Activated T-cell treated with anti-CD3 and anti-CD28 coated beads, Interleukin-2, amount 50 U/mL, for 1 hour (primary cell): ENCODE measurements around the gene HERPUD1.
"Not testable (repeated sequence)": the region's sequence is repeated elsewhere in the genome, so short reads cannot be mapped to it uniquely, and the experiment has no call there.

ENCODE experiments used
- DNase-seq: peaks from one replicate; pipeline ENCODE4 v3.0.0-alpha.2; 2020

The HERPUD1 gene

GRCh38 chr16:56931892-56932720 is at the start of gene HERPUD1:
Gene HERPUD1 (plus strand): TSS chr16:56932142. CDS start chr16:56932245, 103 bp downstream.
- peak; percentile 99 for DNase-seq

- no peak for DNase-seq
Observed at GRCh38 chr16:56883586-56883985, 48.4 kb upstream of the HERPUD1 start.

GRCh38 chr16:56884026-56884582 is 47.8 kb upstream of the HERPUD1 start:
- no peak for DNase-seq

DNA sequence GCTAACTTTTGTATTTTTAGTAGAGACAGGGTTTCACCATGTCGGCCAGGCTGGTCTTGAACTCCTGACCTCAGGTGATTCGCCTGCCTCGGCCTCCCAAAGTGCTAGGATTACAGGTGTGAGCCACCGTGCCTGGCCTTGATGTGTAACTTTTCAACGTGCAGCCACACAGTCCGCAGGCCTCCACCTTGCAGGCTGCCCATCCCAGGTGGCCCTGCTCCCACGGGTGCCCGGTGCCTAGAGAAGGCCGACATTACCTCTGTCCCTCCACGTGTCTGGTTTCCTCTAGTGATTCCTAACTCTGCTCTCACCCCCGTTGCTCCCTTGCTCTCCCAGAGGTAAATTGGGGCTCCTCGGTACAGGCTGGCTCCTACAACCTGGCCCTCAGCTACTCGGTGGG is 47.0 kb upstream of the HERPUD1 start:
- not testable (repeated sequence) for DNase-seq

DNA sequence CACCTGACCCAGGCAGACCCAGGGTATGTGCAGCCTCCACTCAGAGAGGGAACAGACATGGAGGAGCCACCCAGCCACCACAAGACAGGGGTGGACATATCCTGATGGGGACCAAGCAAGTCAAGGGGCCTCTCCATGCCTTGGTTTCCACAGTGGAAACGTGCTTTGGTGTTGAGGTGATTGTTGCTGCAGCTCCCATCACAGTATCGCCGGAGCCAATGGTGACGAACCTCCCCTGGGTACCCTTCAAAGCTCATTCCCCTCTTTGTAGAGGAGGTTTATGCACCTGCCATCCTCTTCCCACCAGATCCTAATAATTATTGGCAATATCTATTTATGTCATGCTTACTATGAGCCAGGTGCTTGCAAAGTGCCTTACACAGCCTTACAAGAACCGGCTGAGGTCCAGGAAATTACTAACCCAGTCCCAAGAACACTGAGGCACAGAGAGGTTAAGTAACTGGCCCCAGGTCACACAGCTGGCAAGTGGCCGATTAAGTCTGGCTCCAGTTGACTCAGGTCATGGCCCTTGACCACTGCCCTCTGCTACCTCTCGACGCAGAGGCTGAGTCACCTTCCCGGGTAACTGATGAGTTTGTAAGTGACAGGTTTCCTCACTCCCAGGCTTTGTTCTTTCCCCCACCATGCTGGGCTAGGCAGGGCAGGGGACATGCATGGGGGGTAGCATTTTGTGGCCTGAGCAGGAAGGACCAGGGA is 46.3 kb upstream of the HERPUD1 start:
- no peak for DNase-seq

GRCh38 chr16:56886296-56886695 is 45.6 kb upstream of the HERPUD1 start:
- DNase-seq: no peak

GRCh38 chr16:56886826-56887225 is 45.1 kb upstream of the HERPUD1 start:
- no peak for DNase-seq

DNA sequence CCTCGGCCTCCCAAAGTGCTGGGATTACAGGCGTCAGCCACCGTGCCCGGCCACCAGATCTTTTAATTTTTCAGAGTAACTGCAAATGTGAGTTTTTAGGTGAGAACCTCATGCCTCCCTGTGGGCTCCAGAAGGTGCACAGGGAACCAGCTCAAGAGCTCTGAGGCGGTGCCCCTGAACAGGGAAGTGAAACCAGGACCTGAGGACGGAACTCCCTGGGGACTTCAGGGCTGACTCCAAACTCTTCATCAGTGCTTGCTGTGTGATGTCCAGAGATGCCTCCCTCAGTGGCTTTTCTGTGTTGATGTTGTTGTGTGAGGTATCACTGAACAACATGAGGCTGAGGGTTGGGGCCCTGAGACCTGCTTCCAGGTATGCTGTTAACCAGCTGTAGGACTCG is 43.1 kb upstream of the HERPUD1 start:
- DNase-seq: no peak

DNA sequence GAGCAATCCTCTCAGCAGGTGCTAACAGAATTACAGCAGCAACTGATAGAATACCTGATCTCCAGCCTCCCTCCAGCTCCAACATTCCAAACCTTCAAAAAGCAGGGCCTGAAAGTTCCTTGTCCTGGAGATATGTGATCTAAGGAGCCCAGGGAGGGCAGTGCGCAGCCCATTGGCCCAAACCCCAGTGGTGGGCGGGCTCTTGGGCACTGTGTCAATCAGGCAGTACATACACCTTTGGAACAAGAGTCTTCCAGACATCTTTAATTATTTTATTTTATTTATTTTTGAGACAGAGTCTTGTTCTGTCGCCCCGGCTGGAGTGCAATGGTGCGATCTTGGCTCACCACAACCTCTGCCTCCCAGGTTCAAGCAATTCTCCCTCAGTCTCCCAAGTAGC is 42.7 kb upstream of the HERPUD1 start:
- no peak for DNase-seq

DNA sequence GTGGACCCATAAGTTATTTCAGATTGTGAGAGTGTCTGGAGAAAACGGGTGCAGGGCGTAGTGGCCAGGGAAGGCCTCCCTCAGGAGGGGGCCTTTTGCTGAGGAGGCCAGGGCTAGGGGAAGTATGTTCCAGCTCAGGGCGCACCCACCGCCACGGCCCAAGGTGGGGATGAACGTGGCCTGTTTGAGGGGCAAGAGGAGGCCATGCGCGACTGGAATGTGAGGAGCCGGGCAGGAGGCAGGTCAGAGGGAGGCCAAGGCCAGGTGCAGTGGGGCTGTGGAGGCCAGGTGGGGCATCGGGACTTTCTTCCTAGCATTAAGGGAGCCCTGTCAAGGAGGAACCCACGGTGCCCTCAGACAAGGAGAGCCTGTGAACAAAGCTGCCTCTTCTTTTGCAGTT is 40.3 kb upstream of the HERPUD1 start:
- DNase-seq: no peak

DNA sequence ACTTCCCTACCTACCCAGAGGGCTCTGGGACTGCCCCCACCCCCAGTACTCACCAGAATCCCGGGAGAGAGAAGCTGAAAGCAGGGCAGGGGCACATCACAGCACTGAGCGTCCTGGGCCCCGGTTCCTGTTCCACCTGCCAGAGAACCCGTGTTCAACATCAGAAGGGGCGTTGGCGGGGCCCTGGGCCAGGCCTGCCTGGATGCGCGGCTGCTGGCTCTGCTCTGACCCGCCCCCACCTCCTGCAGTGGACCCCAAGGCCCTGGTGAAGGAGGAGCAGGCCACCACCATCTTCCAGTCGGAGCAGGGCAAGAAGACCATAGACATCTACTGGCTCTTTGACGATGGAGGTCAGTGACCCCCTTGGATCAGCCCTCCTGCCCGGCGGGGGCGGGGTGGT is 39.2 kb upstream of the HERPUD1 start:
- no peak for DNase-seq

DNA sequence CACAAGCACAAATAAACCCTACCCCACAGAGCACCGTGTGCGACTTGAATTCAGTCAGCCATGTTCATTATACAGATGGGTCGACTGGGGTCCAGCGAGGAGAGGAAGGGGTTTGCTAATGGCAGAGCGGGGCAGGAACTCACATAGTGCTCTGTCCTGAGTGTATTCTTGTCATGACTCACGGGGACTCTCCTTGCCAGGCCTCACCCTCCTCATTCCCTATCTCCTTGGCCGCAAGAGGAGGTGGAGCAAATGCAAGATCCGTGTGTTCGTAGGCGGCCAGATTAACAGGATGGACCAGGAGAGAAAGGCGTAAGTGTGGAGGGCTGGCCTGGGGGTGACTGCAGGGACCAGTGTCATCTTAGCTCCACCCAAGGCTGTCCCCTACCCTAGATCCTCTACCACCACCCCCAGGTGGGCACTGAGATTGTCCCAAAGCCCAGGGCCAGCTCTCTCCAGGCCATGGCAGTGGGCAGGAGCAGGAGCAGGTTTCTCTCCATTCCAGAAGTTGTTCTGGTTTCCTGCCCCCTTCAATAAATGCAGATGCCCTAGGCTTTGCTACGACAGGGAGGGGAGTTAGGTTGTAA is 37.5 kb upstream of the HERPUD1 start:
- DNase-seq: no peak

- no peak for DNase-seq
Observed at GRCh38 chr16:56895813-56896212, 36.1 kb upstream of the HERPUD1 start.

GRCh38 chr16:56896244-56896643 is 35.7 kb upstream of the HERPUD1 start:
- no peak for DNase-seq

- DNase-seq: no peak
Observed at GRCh38 chr16:56897026-56897799, 34.7 kb upstream of the HERPUD1 start.

GRCh38 chr16:56898847-56899246 is 33.1 kb upstream of the HERPUD1 start:
- DNase-seq: no peak

GRCh38 chr16:56903866-56904265 is 28.1 kb upstream of the HERPUD1 start:
- no peak for DNase-seq

DNA sequence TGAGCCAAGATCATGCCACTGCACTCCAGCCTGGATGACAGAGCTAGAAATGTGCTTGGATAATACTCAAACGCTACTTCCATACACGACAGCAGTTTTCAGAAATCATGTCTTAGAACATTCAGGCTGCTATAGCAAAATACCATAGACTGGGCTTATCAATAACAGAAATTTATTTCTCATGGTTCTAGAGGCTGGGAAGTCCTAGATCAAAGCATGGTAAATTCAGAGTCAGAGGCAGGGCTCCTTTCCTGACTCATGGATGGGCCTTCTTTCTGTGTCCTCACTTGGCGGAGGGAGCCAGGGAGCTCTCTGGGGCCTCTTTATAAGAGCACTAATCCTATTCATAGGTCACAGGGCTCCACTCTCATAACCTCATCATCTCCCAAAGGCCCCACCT is 24.5 kb upstream of the HERPUD1 start:
- DNase-seq: no peak

DNA sequence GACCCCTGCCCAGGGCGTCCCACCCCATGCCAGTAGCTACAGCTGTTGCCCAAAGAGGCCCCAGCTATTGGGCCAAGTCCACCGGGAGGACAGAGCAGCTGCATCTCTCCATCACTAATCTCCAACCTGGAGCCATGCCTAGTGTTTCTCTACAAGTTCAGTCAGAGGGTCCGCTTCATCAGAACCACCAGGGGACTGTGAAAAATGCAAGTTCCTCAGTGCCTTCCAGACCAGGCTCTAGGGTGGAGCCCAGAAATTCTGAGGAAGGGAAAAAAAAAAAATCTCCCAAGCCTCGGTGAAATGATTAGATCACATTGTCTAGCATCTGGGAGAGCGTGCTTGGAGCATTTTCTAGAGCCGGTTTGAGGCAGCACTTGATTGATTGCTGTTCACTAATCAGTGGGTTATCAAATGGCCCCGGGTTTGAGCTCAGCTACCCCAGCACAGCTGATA is 22.4 kb upstream of the HERPUD1 start:
- DNase-seq: no peak

GRCh38 chr16:56910112-56910511 is 21.8 kb upstream of the HERPUD1 start:
- no peak for DNase-seq

DNA sequence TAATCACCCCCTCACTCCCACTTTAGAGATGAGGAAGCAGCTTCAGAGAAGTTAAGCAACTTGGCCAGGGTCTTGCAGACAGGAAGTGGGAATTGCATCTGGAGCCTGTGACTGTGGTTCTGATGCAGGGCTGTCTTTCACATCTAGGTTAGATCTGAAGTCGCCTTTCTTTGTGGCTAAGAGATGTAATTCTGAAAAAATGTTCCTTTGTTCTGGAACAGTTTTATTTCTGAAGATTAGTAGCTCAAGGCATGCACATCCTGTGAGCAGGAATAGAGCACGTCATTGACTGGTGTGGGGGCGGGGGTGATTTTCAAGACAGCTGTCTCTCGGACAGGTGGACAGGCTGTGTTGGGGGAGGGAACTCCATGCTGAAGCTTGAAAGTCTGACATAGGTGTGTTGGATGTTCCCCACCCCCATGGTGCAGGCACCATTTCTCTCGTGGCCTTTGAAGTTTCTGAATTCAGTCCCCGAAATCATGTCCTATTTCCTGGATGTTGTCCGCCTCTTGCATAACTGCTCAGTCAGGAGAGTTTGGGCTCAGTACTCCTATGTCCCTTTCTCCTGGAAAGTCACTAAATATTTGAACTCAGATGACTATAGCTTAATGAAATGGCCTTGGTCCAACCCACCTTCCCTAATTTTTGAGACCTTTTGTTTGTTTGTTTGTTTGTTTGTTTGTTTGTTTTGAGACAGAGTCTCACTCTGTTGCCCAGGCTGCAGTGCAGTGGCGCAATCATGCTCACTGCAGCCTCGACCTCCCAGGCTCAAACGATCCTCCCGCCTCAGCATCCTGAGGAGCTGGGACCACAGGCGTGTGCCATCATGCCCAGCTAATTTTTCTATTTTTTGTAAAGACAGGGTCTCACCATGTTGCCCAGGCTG is 21.0 kb upstream of the HERPUD1 start:
- DNase-seq: no peak
